ENCODE results near the gene TAX1BP1.
"Not testable (repeated sequence)": the region's sequence is repeated elsewhere in the genome, so short reads cannot be mapped to it uniquely, and the experiment has no call there.

The TAX1BP1 gene

GRCh38 chr7:27735831-27736230, 4.1 kb upstream of the TAX1BP1 start:
- no peak for DNase-seq
- in situ Hi-C loops (cut with MboI; ENCODE audit: low pct_unique_long_range_greater_than_20kb, low sequenced_read_pairs) = no loop called here

GRCh38 chr7:27737178-27737577, 2.8 kb upstream of the TAX1BP1 start:
- in situ Hi-C loops (cut with MboI; ENCODE audit: low pct_unique_long_range_greater_than_20kb, low sequenced_read_pairs) = no loop called here
- no peak for DNase-seq

GRCh38 chr7:27737616-27738015, 2.3 kb upstream of the TAX1BP1 start:
- DNase-seq = no peak
- in situ Hi-C loops (cut with MboI; ENCODE audit: low pct_unique_long_range_greater_than_20kb, low sequenced_read_pairs) = no loop called here

- in situ Hi-C loops (cut with MboI; ENCODE audit: low pct_unique_long_range_greater_than_20kb, low sequenced_read_pairs) = no loop called here
- no peak for DNase-seq
These were observed 557 bp upstream of the TAX1BP1 start for GRCh38 chr7:27739301-27739908.

GRCh38 chr7:27740449-27741086, 606 bp downstream of the TAX1BP1 start:
- DNase-seq = peak; percentile 83
- in situ Hi-C loops (cut with MboI; ENCODE audit: low pct_unique_long_range_greater_than_20kb, low sequenced_read_pairs) = no loop called here

GRCh38 chr7:27742091-27742710, 2.2 kb downstream of the TAX1BP1 start:
- in situ Hi-C loops (cut with MboI; ENCODE audit: low pct_unique_long_range_greater_than_20kb, low sequenced_read_pairs); DNase-seq: not testable (repeated sequence)

GRCh38 chr7:27745064-27745583, 5.2 kb downstream of the TAX1BP1 start:
- DNase-seq = peak; percentile 74
- in situ Hi-C loops (cut with MboI; ENCODE audit: low pct_unique_long_range_greater_than_20kb, low sequenced_read_pairs) = no loop called here

- no peak for DNase-seq
- in situ Hi-C loops (cut with MboI; ENCODE audit: low pct_unique_long_range_greater_than_20kb, low sequenced_read_pairs) = no loop called here
These were observed 6.5 kb downstream of the TAX1BP1 start for GRCh38 chr7:27746486-27746885.

GRCh38 chr7:27746978-27747377, 7.0 kb downstream of the TAX1BP1 start:
- in situ Hi-C loops (cut with MboI; ENCODE audit: low pct_unique_long_range_greater_than_20kb, low sequenced_read_pairs) = no loop called here
- DNase-seq = no peak

- in situ Hi-C loops (cut with MboI; ENCODE audit: low pct_unique_long_range_greater_than_20kb, low sequenced_read_pairs) = no loop called here
- no peak for DNase-seq
These were observed 7.8 kb downstream of the TAX1BP1 start for GRCh38 chr7:27747589-27748368.

- DNase-seq = peak; percentile 39
- in situ Hi-C loops (cut with MboI; ENCODE audit: low pct_unique_long_range_greater_than_20kb, low sequenced_read_pairs) = no loop called here
These were observed 10.4 kb downstream of the TAX1BP1 start for GRCh38 chr7:27750316-27750715.

- DNase-seq = no peak
- in situ Hi-C loops (cut with MboI; ENCODE audit: low pct_unique_long_range_greater_than_20kb, low sequenced_read_pairs) = no loop called here
These were observed 12.1 kb downstream of the TAX1BP1 start for GRCh38 chr7:27751888-27752660.

- DNase-seq = no peak
- in situ Hi-C loops (cut with MboI; ENCODE audit: low pct_unique_long_range_greater_than_20kb, low sequenced_read_pairs) = no loop called here
These were observed 13.9 kb downstream of the TAX1BP1 start for GRCh38 chr7:27753863-27754262.

GRCh38 chr7:27756298-27756697, 16.3 kb downstream of the TAX1BP1 start:
- DNase-seq = no peak
- in situ Hi-C loops (cut with MboI; ENCODE audit: low pct_unique_long_range_greater_than_20kb, low sequenced_read_pairs) = no loop called here

GRCh38 chr7:27759491-27759890, 19.5 kb downstream of the TAX1BP1 start:
- in situ Hi-C loops (cut with MboI; ENCODE audit: low pct_unique_long_range_greater_than_20kb, low sequenced_read_pairs) = no loop called here
- DNase-seq = no peak

- in situ Hi-C loops (cut with MboI; ENCODE audit: low pct_unique_long_range_greater_than_20kb, low sequenced_read_pairs) = no loop called here
- DNase-seq = no peak
These were observed 22.1 kb downstream of the TAX1BP1 start for GRCh38 chr7:27762062-27762461.

- DNase-seq = no peak
- in situ Hi-C loops (cut with MboI; ENCODE audit: low pct_unique_long_range_greater_than_20kb, low sequenced_read_pairs) = no loop called here
These were observed 24.1 kb downstream of the TAX1BP1 start for GRCh38 chr7:27763983-27764508.

- no peak for DNase-seq
- in situ Hi-C loops (cut with MboI; ENCODE audit: low pct_unique_long_range_greater_than_20kb, low sequenced_read_pairs) = no loop called here
These were observed 25.9 kb downstream of the TAX1BP1 start for GRCh38 chr7:27765841-27766240.

GRCh38 chr7:27767374-27767773, 27.4 kb downstream of the TAX1BP1 start:
- in situ Hi-C loops (cut with MboI; ENCODE audit: low pct_unique_long_range_greater_than_20kb, low sequenced_read_pairs) = no loop called here
- DNase-seq = no peak

Data from KBM-7 (cell line).